DMS79 (cell line): ENCODE measurements around the gene TSPOAP1.

ENCODE experiments used
- DNase-seq: peaks from one replicate; lab custom pipeline; 2025; lab: John Stamatoyannopoulos, UW

TSPOAP1 gene

DNA sequence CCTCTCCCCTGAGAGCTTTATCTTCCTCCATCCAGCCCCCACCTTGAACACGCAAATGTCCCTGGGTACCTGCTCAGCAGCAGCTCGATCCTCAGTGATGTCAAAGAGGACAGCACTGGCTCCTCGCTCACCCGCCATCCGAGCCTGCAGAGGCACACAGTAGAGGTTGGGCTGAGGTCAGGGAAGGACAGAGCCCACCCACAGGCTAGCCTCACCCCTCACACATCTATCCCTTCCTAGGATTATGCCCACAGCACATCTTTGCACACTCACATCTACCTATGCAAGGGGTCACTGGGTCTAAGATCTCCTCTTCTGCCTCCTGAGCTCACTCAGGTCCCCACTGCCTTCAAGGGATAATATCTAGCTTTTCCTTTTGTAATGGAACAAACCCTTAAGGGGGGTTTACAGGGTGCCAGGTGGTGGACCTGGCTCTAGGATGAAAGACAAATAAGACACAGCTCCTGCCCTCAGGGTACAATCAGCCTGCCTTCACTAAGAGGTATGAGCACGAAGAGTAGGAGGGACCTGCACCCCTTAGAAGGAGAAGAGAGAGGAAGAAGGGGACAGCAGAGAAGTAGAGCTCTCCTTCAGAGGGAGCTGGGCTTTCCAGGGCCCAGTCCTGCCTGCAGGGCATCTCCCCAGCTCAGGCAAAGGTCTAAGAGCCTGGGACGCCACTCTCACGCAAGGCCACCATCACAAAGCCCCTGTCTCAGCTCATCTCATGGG, 35.0 kb upstream of the TSPOAP1 start:
- DNase-seq: no peak

DNA sequence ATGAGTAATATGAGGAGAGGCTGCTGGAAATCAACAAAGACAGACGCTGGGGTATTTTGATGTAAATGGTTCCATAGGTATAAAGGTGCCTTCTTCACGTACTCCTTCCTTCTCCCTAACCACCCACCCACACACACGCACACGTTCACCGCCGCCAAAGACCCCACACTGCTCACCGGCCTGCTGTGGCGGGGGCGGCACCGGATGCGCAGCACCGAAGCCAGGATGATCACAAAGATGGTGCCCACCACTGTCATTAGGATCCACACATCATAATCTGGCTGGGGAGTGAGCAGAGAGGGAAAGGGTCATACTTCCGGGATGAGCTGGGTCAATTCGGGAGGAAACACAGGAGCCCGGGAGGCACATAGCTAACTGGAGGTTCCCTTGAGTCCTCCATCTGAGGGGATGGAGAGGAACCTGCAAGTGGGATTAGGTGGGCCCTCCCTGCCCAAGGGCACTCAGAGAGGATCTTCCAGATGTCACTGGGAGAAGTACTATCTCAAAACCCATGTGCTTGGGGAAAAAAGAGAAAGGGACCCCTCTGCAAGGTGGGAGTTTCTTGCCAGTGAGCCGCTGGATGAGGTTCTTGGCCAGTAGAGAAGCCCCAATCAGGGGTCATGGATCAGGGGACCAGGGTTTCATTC, 33.9 kb upstream of the TSPOAP1 start:
- DNase-seq: no peak

DNA sequence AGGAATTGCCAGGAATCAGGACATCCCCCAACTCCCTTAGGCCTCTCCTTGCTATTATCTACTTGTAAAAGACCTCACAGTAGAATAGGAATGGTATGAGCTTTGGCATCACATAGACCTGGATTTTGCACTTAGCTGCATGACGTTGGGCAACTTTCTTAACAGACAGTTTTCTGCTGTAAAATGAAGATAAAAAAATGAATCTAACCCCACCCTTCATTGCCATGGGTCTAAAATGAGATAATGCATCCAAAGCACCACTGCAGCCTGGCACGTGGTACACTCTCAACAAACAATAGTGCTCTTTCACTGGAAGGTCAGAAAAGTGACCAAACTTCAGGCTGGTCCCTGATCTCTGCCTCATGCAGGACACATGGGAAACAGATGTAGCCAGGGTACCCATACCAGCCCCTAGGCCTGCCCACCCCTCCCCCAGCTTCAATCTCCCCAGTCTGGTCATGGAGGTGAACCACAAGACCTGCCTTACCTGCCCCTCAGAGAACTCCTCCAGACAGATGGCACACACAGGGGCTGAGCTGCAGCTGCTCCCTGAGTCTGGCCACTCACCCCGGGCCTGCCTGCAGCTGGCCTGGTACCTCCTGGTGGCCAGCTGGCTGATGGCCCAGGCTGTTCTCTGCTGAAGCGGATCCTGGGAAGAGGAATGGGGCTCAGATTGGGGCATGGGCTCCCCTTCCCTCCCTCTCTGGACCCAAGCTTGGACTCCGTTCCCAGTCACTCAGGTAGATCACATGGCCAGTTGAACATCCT, 31.9 kb upstream of the TSPOAP1 start:
- DNase-seq: no peak

DNA sequence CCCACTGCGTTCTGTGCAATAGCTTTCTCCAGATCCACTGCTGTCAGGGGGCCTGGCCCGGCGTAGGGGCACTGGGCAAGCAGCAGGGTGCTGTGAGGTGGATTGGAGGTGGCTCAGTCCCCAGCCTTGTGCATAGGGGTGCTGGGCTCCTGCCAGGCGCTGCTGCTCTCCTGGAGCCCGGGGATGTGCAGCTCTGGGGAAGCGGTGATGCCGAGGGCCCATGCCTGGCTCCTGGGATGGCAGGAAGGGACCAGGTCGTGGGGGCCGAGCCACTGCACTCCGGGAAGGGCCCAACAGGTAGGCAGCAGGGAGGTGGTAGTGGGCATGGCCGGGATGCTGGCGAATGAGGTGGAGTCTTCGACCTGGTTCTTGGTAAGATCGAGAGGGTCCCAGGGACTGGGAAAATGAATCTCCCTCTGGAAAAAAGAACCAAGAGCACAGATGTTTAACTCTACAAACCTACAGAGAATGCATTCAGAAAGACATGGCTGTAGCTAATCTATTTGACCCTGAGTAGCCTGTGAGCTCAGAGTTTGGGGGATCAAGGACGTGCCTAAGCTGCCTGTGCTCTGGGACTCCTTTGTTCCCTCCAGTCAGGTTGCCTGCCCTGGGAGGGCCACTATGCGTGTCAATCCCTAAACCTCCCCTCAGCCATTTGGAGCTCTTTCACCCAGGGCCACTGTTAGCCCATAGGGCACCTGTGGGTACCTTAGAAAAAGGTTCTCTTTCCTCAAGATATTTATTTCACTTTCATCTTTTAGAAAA, 30.0 kb upstream of the TSPOAP1 start:
- DNase-seq: no peak

DNA sequence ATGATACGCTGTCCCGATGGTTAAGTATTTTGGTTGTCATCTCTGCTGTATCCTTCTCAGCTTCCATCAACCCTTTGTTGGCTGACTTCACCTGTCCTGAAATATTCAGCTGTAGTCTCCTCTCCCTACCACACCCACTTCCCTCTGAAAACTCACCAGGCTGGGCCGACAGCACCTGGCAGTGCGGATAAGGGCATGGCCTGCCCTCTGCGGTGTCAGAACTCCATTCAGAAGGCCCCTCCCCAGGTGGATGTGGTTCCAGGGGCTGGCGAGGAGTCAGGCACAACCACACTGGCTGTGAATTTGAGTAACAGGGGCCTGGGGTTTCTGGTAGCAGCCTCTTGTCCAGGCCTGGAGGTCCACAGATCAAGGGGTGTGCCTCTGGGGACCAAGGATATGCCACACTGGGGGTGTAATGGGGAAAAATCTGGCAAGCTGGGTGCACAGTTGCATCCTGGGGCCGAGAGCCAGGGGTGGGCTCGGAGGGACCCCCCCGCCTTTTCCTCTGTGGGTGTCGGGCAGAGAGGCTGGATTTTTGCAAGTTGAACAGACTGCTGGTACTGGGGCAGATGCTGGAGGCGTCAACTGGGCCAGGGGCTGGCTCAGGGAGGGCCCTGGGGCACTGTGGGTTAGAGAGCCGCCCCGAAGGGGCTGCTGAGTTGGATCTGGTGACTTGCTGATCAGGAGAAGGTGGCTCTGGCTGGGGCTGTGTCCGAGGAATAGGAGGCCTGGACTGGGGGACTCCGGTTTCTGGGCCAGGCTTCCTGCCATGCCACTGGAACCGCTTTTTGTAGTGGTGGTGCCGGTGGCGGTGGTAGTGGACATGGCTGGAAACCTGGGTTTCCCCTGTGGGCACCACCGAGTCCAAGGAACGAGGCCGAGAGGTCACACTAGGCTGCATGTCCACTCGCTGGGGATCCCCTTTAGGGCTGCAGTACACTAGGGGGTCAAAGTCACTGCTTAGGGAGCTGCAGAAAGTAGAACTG, 29.0 kb upstream of the TSPOAP1 start:
- DNase-seq: no peak

DNA sequence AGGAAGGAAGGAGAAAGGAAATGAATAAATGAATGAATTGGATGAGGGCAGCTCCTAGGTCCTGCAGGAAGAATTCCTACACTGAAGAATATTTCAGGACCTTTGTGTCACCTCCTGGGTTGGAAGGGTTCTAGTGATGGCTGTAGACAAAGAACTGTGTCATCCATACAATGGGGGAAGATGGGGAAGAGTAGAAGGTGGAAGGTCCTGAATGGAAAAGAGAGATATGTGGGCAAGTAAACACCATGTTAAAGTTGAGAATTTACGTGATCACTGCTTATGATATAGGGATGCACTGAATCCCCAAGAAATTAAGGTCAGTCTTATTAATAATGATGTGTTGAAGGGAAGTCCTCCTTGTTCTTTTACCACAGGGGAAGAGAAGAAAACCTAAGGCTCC, 27.6 kb upstream of the TSPOAP1 start:
- DNase-seq: no peak

DNA sequence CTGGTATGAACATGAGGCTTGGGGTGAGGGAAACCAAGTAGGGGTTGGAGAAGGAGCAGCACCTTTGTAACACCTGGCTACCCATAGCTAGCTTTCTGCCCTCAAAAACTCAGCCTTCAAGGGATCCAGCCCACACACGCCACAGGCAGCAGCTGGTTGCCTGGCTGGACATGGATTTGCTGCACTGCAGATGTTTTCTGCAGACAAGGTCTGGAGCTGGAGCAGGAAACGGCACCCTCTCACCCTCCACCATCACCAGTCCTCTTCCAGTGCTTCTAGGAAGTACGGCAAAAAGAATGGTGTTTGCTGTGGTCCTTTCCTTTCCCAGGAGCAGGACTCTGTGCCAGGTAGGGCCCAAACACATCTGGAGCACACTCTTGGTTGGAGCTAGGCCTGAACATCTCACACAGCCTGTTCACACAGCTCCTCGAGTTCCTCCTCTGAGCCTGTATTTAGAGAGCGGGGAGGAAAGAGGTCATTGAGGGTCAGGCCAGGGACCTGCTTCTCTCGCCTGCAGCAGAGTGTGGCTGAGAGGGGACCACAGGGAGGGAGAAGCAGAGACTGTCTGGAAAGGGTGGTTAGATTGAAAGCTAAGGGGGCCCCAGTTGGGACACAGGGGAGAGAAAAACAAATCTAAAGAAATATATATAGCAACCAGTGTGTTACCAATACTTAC, 26.1 kb upstream of the TSPOAP1 start:
- DNase-seq: no peak

DNA sequence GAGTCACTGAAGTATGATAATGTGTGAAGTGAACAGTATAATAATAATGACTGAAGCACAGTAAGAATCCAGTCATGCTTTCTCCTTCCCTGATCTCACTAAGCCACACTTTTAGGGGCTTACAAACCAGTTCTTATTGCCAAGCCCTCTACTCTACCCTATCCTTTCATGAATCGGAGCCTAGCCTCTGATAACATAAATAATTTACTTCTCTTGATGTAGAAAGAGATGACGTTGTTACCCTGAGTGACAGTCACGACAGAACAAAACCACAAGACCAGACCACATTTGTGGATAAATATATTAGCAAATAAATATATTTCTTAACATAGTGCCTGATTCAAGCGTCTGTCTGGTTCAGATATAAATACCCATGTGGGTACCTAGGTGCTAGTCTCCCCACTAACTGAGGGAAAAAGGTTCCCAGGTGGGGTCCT, 24.8 kb upstream of the TSPOAP1 start:
- DNase-seq: no peak

DNA sequence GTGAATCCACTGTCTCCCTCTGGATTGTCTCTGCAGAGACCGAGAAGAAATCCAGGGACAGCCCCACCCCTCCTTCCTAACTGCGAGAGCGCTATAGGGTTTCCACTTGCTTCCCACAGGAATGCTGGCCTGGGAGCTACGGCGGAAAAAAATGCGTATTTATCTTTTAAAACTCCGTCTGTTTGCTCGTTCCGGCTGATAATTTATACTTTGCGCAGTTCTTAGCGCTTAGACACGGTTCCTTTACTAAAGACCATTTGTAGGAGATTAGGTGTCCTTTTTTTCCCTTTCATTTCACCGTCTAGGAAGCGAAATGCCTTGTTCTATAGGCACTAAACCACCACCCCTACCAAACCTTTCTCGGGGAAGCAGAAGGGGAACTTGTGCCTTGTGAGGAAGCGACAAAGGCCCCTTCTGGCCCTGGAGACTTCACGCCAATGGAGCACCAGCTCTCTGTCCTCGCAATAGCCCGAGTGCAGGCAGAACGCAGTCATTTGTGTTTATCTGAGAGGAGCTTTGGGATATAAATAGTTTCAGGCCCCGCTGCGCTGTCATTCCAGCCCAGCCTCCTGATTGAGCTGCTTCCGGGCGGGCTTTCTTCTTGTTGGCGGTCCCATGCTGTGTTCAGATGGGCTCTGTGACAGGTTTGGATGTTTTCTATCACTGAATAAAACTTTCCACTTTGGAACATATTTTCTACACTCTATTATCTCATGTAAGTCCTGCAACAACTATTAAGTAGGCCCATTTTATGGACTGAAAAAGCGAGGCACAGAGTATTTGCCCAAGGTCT, 24.2 kb upstream of the TSPOAP1 start:
- DNase-seq: no peak

DNA sequence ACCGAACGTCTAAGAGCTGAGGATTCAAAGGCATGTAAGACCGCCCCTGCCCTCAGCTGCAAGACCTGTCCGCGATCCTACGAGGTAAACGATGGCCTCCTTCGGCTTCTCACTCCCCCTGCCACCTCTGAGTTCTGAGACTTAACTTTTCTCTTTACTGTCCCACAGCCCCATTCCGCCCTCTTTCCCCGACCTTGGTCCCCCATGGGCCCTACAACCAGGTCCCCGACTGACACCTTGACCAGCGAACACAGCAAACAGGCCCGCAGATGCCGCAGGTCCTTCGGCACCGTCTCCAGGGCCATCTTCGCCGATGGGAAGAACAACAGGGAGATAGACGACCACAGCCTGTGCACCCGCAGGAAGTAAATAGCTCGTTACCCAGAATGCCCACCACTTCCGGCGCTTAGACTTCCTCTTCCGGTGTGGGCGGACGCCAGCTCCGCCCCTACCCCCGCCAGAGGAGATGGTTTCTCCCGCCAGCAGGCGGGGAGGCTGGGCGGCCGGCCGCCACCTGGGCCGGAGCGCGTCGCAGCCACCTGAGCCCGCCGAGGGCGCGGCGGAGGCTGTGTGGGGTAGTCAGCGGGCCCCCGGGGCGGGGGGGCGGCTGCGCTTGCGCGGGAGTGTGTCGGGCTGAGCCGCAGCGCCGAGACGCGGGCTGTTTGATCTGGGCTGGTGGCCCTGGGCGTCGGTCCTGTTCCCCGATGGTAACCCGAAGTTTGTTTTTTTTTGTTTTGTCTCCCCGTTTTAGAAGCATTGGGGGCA, 23.4 kb upstream of the TSPOAP1 start, which contains the start of gene SUPT4H1:
Gene SUPT4H1 (minus strand): TSS at position 371 of the 765 bp plus-strand sequence. CDS start 66 bp downstream, at position 305.
- DNase-seq: peak; percentile 65

DNA sequence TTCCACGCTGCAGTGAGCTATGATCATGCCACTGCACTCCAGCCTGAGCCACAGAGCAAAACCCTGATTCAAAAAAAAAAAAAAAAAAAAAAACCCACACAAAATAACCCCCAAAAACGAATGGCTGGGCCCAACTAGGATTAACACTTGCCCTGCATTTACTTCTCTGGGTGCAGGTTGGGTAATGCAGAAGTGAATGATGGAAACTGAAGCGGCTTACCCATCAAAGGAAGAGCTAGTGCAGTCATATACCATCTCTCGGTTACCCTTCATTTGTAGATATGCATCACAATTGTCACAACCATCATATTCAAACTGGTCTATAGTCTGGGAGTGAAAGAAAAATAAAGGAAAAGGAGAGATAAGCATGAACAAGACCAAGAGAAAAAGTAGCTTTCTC, 22.6 kb upstream of the TSPOAP1 start:
- DNase-seq: no peak

DNA sequence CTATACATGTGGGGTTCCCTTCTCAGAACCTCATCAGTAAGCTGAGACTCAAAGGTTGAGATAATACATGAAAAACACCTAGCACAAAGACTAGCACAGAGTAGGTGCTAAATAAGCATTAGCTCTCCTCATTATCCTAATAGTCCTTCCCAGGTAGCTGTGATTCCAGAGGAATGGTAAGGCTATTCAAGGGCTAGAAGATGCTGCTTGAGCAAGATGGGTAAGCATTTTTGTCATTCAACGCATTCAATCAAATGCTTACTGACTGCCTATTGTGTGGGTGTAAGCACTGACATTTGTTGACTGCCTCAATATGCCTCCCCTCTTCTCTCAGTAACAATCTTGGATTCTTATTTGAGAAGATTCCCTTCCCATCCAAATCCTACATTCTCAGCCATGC, 19.4 kb upstream of the TSPOAP1 start:
- DNase-seq: no peak

DNA sequence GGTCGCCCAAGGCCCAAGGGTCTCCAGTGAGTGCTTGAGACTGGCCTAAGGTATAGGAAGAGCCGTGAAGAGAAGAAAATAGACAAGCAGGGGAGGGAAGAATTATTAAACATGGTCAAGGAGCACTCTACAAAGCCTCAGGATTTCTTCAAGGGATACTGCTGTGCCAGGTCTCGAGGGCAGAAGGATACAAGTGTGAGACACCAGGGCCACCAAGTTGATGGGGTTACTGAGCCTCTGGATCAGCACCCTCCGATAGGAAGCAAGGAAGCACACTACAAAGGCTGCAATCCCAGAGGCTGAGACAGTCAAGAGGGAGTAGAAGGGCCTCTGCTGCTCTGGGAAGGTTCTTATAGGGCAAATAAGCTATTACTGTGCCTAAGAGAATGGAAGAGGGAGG, 16.9 kb upstream of the TSPOAP1 start:
- no peak for DNase-seq

DNA sequence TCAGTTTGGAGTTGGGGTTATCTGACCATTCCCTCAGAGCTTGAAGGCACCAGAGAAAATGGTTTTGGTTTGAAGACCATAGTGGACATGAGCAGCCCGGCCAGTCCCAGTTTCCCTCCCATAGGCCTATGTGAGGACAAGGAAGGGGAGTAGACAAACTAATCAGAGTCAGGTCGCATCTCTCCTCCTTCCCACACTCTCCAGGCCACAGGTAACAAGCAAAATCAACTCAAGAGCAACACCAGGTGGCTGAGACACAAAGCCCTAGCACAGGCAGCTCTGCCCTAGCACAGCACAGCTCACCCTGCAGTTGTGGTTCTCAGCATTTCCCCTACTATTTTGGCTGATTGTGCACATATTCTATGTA, 16.2 kb upstream of the TSPOAP1 start:
- DNase-seq: no peak

DNA sequence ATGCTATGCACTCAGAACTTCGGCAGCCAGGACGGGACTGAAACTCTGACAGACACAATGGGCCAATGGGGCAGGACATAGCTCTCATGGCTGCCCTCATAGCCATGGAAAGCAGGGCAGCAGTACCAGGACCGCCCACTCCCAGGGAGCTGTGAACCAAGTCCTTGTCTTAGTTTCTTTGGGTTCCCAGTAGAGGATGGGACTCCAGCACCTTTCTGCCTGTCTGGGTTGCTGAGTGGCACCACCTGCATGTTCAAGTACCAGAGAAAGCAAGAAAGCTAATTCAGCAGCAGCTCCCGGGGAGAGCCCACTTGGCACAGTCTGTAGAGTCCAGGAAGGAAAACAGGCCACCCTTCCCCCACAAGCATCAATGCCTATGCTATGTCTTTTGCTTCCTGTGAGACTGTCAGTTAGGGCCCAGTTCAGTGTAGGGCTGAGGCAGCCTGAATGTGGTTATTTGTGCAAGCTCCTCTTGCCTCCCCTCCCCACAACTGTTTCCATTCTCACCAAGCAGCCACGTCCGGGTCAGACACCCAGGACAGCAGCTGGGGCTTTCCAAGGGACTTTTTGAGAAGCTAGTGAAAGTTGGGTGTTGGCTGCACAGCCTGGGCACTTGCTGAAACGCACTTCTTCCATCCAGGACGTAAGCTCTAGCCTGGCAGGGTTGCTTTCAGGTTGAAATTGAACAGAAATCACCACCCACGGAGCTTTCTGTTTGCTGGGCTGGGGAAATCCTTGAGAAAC, 15.6 kb upstream of the TSPOAP1 start:
- DNase-seq: peak; percentile 59

DNA sequence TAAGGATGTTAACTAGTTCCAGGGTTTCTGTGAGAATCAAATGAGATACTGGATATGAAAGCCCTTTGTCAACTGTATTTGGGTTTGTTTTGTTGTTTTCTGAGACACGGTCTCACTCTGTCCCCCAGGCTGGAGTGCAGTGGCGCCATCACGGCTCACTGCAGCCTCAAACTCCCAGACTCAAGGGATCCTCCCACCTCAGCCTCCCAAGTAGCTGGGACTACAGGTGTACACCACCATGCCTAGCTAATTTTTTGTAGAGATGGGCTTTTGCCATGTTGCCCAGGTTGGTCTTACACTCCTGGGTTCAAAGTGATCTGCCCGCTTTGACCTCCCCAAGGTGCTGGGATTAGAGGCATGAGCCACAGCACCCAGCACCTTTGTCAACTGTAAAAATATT, 14.5 kb upstream of the TSPOAP1 start:
- DNase-seq: no peak

DNA sequence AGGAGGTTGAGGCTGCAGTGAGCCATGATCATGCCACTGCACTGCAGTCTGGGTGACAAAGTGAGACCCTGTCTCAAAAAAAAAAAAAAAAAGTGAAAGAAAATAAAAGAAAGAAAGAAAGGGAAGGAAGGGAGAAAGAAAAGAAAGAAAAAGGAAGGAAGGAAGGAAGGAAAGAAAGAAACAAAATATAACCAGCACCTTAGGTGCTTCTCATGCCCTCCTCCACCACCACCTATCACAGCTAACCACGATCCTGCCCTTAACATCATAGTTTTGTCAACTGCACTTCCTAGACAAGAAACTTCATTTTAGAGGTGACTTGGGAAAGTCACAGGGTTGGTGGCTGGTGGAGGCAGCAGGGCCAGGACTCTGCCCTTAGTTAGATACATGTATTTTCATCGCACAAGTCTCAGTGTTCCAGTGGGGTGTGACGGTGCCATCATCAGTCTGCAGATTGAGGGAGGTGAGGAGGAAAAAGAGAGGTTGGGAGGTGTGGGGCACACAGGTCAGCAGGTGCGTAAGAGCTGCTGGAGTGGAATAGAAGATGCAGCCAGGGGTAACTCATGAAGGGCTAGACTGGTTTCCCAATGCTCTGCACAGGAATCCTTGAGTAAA, 13.4 kb upstream of the TSPOAP1 start:
- no peak for DNase-seq
